Dendritic cell treated with granulocyte-macrophage colony-stimulating factor and Interleukin-4, amounts not matched to agents 40 ng/mL and 50 ng/mL, for 4 days (primary cell): ENCODE data around the gene RTRAF.

Experiments
- H3K27ac Mint-ChIP-seq: one replicate; pipeline ENCODE4 v1.8.0; 2022; ENCODE audit warnings: mild to moderate bottlenecking, mixed read lengths
- H3K27me3 Mint-ChIP-seq: one replicate; pipeline ENCODE4 v1.8.0; 2022; ENCODE audit warnings: mild to moderate bottlenecking, mixed read lengths
- H3K36me3 Mint-ChIP-seq: one replicate; pipeline ENCODE4 v1.8.0; 2022; ENCODE audit warnings: low read depth, mixed read lengths
- H3K4me1 Mint-ChIP-seq: one replicate; pipeline ENCODE4 v1.8.0; 2022; ENCODE audit warnings: low read depth, mixed read lengths
- H3K4me3 Mint-ChIP-seq: one replicate; pipeline ENCODE4 v1.8.0; 2022; ENCODE audit warnings: mild to moderate bottlenecking, moderate library complexity, mixed read lengths
- H3K9me3 Mint-ChIP-seq: one replicate; pipeline ENCODE4 v1.8.0; 2022; ENCODE audit warnings: mixed read lengths
- intact Hi-C: fragments of 100-400 bp; cut with micrococcal nuclease; formaldehyde crosslinking; loops from one replicate; pipeline ENCODE4 v1.15.0; 2022

RTRAF gene

DNA sequence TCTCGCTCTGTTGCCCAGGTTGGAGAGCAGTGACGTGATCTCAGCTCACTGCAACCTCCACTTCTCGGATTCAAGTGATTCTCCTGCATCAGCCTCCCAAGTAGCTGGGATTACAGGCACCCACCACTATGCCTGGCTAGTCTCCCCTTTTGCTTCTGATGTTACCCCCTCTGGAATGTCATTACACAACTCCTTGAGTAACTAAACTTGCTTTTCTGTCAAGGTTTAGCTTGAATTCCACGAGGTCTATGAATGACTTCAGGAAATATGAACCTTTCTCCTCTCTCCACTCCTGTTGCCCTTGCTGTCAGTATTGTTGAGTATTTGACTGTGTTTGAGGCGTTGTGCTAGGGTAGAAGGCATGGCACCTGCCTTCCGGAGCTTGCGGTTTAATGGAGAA, 16.8 kb upstream of the RTRAF start:
- no peaks in the 10 kb centered on the region for H3K9me3 Mint-ChIP-seq
- no peak overlapping the region for H3K27ac Mint-ChIP-seq
- no peaks in the 10 kb centered on the region for H3K4me1 Mint-ChIP-seq
- intact Hi-C loops = no loop called here
- no peaks in the 10 kb centered on the region for H3K27me3 Mint-ChIP-seq
- H3K4me3 Mint-ChIP-seq = no peak overlapping the region
- peaks cover 9% of the 10 kb centered on the region for H3K36me3 Mint-ChIP-seq

DNA sequence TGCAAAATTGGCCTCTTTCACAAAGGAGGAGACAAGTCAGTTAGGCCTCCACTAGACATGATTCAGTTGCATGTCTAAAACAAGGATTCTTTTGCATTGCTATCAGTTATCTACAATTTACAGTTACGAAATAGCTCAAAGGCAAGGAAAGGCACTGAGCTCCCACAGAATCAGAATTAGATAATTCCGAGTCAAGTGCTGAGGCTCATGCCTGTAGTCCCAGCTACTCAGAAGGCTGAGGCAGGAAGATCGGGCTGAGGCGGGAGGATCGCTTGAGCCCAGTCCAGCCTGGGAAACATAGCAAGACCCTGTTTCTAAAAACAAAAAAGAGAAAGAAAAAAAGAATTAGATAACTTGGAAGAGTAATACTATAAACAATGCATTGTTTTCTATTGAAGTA, 12.3 kb upstream of the RTRAF start:
- Mint-ChIP-seq H3K4me1 (no peaks in the 10 kb centered on the region), H3K27me3 (peaks cover 4% of the 10 kb centered on the region), H3K9me3 (no peaks in the 10 kb centered on the region), H3K4me3 (no peak overlapping the region), H3K36me3 (no peaks in the 10 kb centered on the region), H3K27ac (no peak overlapping the region)
- intact Hi-C loops = no loop called here

DNA sequence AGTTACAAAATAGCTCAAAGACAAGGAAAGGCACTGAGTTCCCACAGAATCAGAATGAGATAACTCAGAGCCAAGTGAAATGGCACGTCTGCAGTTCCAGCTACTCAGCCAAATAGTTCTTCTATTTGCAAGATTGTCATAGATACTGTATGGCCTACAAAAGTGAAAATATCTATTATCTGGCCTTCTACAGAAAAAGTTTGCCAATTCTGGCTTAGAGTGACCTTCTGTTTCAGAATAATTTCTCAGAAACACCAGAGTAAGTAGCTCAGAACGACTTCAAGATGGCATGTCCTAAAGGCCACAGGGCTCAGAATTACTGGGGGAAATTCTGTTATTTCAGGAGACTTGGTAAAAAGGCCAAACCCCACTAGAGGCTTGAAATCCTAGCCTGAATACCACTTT, 10.7 kb upstream of the RTRAF start:
- Mint-ChIP-seq H3K4me1 (no peaks in the 10 kb centered on the region), H3K9me3 (peaks cover 5% of the 10 kb centered on the region), H3K27ac (no peak overlapping the region), H3K4me3 (no peak overlapping the region), H3K27me3 (peaks cover 4% of the 10 kb centered on the region), H3K36me3 (no peaks in the 10 kb centered on the region)
- intact Hi-C loops = loop anchor here (2.0 kb wide), 1 partner anchor 198 kb away; no protein-coding TSS in a partner anchor

DNA sequence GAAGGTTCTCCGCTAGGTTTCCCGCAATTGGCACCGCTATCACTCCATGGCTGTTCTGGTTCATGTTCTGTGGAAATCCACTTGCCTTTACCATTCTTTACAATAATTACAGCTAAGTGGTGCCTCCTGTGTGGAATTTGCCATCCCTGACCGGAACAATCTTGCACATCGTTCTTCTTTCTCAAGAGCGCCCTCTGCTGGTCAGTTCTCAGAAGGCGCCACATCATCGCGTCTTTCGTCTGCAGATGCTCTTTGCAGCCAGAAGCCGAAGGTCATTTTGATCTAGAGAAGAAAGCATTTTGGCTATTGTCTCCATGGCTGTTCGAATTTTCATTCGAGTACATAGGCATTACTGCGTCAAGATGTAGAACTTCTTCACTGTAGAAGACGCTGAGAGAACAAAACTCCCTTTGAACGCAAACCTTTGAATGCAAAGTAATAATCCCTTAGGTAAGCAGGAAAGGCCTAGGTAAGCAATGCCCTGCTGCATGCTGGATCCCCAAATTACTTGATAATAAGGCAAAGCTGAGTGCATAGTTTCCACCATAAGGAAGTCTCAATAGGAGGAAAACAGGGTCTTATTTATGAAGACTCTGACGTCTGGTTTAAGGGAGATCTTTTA, 10.1 kb upstream of the RTRAF start:
- H3K4me3 Mint-ChIP-seq = no peak overlapping the region
- peaks cover 4% of the 10 kb centered on the region for H3K27me3 Mint-ChIP-seq
- H3K9me3 Mint-ChIP-seq = peaks cover 11% of the 10 kb centered on the region
- H3K36me3 Mint-ChIP-seq = no peaks in the 10 kb centered on the region
- intact Hi-C loops = loop anchor here (2.0 kb wide), 1 partner anchor 198 kb away; no protein-coding TSS in a partner anchor
- no peak overlapping the region for H3K27ac Mint-ChIP-seq
- no peaks in the 10 kb centered on the region for H3K4me1 Mint-ChIP-seq

DNA sequence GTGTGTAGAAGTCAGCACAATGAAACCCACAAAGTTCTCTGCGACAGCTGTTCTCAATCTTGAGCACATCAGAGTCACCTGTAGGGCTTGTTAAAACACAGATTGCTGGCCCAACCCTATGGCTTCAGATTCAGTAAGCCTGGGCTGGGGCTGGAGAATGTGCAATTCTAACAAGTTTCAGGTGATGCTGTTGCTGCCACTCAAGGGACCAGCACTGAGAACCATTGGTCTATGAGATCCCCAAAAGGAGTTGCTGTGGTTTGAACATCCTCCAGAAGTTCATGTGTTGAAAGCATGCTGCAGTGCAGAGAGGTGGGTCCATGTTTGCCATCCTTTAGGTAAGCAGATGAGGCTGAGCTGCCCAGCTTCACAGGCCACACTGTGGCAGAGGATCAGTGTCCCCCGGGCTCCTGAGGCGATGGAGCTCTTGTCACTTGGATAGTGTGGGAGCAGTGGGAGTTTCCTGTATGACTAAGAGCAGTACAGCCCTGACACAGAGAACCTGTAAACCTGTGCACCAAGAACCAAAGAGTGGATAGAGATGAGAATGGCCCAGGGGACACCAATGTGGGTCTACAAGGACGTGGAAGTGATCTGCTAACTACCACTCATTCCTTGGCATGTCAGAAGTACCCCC, 8.0 kb upstream of the RTRAF start:
- H3K4me1 Mint-ChIP-seq = no peaks in the 10 kb centered on the region
- peaks cover 20% of the 10 kb centered on the region for H3K9me3 Mint-ChIP-seq
- H3K27ac Mint-ChIP-seq = no peak overlapping the region
- no peaks in the 10 kb centered on the region for H3K36me3 Mint-ChIP-seq
- peaks cover 4% of the 10 kb centered on the region for H3K27me3 Mint-ChIP-seq
- no peak overlapping the region for H3K4me3 Mint-ChIP-seq
- intact Hi-C loops = loop anchor here (5.0 kb wide), 1 partner anchor 699 kb away; no protein-coding TSS in a partner anchor

DNA sequence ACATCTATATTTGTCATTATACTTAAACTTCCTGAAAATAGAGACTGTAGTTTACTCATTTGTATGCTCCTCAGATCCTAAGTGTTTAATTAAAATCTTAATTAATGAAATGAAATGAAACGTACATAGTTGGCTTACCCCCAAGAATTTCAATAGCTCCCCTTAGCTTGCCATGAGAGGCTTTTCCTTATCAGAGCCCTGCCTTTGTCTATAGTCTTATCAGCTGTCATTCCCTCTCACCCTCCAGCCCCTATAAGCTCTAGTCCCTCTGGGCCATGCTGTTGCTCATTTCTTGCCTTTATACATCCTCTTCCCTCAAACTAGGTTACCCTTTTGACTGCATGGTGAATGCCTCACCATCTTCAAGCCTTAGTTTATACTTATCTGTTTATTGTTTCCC, 1.1 kb upstream of the RTRAF start:
- no peak overlapping the region for H3K4me3 Mint-ChIP-seq
- H3K4me1 Mint-ChIP-seq = peaks cover 14% of the 10 kb centered on the region
- H3K27ac Mint-ChIP-seq = peak overlapping the region; percentile 83
- intact Hi-C loops = loop anchor here (5.0 kb wide), 2 partner anchors 121 to 336 kb away; partner anchors contain the start of gene FRMD6
- H3K36me3 Mint-ChIP-seq = peaks cover 28% of the 10 kb centered on the region
- peaks cover 20% of the 10 kb centered on the region for H3K9me3 Mint-ChIP-seq
- no peaks in the 10 kb centered on the region for H3K27me3 Mint-ChIP-seq

DNA sequence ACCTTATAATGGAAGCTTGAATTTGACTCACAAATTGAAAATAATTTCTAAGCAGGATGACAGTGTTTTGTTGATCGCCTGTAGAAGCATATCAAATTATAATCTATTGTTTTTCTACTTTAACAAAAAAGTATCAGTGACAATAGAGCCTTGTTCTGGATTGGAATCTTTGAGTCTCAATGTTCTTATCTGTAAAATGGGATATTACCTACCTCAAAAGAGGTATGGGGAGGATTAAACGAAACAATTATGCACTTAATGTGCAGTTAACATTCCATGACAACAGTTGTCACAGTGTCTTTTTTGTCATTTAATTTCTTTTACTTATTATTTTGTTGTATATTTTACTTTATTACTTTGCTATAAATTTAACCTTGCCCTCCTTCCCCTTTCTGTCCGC, 1.1 kb downstream of the RTRAF start:
- no peaks in the 10 kb centered on the region for H3K27me3 Mint-ChIP-seq
- peaks cover 50% of the 10 kb centered on the region for H3K36me3 Mint-ChIP-seq
- intact Hi-C loops = loop anchor here (10.0 kb wide), 2 partner anchors 284 to 564 kb away; partner anchors contain the start of genes GPR137C and TXNDC16
- H3K4me1 Mint-ChIP-seq = peaks cover 20% of the 10 kb centered on the region
- peak overlapping the region; percentile 79 for H3K4me3 Mint-ChIP-seq
- H3K27ac Mint-ChIP-seq = no peak overlapping the region
- no peaks in the 10 kb centered on the region for H3K9me3 Mint-ChIP-seq

DNA sequence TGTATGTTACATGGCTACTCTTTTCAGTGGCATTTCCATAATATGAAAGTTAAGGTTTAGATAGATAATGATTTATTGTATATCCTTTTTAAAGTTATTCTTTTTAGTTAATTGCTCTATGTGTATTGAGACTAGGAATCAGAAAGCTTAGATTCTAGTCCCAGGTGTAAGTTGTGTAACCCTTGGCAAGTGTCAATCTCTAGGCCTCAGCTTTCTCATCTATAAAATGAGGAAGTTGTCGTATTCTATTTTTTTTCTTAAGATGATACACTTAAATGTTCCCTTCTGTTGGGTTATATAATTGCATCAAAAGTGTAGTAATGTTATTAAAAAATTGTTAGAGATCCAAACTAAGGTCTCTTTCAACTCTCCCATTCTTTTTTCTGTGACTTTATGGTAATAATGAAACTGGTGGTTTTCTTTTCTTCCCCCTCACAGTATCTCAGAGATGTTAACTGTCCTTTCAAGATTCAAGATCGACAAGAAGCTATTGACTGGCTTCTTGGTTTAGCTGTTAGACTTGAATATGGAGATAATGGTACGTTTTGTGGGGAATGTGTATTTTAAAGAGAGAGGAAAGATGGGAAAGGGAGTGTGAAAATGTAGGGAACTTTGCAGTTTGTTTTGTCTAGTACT, 4.1 kb downstream of the RTRAF start:
- H3K36me3 Mint-ChIP-seq = peaks cover 70% of the 10 kb centered on the region
- H3K4me1 Mint-ChIP-seq = peaks cover 24% of the 10 kb centered on the region
- no peaks in the 10 kb centered on the region for H3K9me3 Mint-ChIP-seq
- H3K27ac Mint-ChIP-seq = no peak overlapping the region
- H3K4me3 Mint-ChIP-seq = no peak overlapping the region
- no peaks in the 10 kb centered on the region for H3K27me3 Mint-ChIP-seq
- intact Hi-C loops = loop anchor here (10.0 kb wide), 2 partner anchors 281 to 561 kb away; partner anchors contain the start of genes GPR137C and TXNDC16

DNA sequence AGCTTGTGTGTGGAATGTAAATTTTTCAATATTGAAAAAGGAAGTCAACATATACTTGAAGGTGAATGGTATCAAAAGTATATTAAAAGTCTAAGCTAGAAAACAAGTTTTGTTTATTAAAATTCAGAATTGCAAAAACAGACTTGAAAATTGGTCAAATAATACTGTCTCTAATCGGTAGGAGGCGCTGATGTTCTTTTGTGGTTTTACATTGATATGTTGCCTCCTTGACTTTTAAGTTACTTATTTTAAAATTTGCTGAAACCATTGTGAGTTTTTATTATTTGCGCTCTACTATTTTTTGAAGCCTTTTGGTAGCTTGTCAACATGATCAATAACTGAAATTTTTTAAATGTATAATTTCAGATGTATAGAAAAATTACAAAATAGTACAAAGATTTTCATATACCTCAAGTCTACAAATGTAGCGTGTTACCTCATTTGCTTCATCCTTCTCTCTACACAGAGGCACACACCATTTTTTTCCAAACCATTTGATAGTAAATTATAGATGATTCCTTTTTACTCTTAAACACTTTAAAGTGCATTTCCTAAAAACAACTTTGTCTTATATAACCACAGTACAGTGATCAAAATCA, 6.9 kb downstream of the RTRAF start:
- no peaks in the 10 kb centered on the region for H3K27me3 Mint-ChIP-seq
- peaks cover 11% of the 10 kb centered on the region for H3K4me1 Mint-ChIP-seq
- H3K36me3 Mint-ChIP-seq = peaks cover 84% of the 10 kb centered on the region
- no peak overlapping the region for H3K4me3 Mint-ChIP-seq
- no peaks in the 10 kb centered on the region for H3K9me3 Mint-ChIP-seq
- H3K27ac Mint-ChIP-seq = no peak overlapping the region
- intact Hi-C loops = loop anchor here (5.0 to 10.0 kb wide), 3 partner anchors 279 to 559 kb away; partner anchors contain the start of genes GPR137C and TXNDC16

DNA sequence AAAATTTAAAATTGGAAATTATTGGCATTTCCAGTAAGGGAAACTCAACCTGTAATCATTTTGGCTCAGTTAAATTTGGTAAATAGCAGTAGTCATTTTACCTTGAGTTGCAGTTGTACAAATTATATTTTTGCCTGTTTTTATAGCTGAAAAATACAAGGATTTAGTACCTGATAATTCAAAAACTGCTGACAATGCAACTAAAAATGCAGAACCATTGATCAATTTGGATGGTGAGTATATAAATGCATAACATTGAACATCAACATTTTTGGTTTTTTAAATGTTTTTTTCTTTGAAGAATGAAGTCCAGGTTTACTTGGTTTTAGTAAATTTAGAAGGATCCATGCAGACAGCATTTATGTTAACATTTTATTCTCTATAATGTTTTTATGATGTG, 9.0 kb downstream of the RTRAF start:
- H3K27ac Mint-ChIP-seq = no peak overlapping the region
- H3K4me3 Mint-ChIP-seq = no peak overlapping the region
- peaks cover 88% of the 10 kb centered on the region for H3K36me3 Mint-ChIP-seq
- H3K4me1 Mint-ChIP-seq = peaks cover 10% of the 10 kb centered on the region
- no peaks in the 10 kb centered on the region for H3K9me3 Mint-ChIP-seq
- H3K27me3 Mint-ChIP-seq = no peaks in the 10 kb centered on the region
- intact Hi-C loops = loop anchor here (5.0 to 10.0 kb wide), 3 partner anchors 276 to 556 kb away; partner anchors contain the start of genes GPR137C and TXNDC16

DNA sequence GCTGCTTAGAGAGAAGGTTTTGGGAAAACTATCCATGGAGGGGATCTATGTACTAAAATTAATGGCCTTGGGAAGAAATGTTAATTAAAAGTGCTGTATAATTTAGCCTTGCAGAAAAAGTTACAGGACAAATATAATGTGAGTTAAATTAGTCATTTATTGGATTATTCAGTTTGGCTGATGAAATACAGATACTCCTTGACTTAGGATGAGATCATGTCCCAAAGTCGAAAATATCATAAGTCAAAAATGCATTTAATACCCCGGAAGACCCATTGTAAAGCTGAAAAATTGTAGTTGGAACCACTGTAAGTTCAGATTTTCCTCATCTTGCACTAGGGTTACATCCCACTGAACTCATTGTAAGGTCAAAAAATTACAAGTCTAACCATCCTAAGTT, 9.7 kb downstream of the RTRAF start:
- intact Hi-C loops = loop anchor here (5.0 to 10.0 kb wide), 3 partner anchors 276 to 556 kb away; partner anchors contain the start of genes GPR137C and TXNDC16
- peaks cover 88% of the 10 kb centered on the region for H3K36me3 Mint-ChIP-seq
- no peaks in the 10 kb centered on the region for H3K9me3 Mint-ChIP-seq

DNA sequence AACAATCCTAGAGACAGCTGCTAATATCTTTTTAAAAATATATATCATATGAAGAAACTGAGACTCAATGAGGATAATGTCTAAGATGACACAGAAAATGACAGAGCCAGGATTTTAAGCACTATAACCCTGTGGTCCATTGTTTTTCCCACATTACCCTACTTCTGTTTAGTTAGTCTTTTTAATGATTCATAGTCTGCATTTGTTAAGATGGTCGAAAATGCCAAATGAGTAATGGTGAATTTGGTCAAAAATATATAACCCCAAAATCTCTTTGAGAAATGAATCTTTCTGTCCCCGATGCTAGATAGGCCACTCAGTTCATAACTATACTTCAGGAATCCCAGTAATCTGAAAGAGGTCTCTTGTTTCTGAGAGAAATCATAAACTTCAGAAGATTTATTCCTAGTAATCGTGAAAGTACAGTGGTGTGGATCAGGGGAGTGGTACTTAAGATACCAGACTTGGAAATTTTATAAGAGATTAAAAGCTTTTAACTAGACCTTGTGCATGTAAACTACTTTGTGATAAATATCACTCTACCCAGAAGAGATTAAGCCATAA, 10.8 kb downstream of the RTRAF start:
- peaks cover 5% of the 10 kb centered on the region for H3K4me1 Mint-ChIP-seq
- no peaks in the 10 kb centered on the region for H3K27me3 Mint-ChIP-seq
- no peak overlapping the region for H3K4me3 Mint-ChIP-seq

More for the DNA sequence above, 9.7 kb downstream of the RTRAF start:
- Mint-ChIP-seq H3K27ac (no peak overlapping the region), H3K27me3 (no peaks in the 10 kb centered on the region), H3K4me3 (no peak overlapping the region), H3K4me1 (peaks cover 5% of the 10 kb centered on the region)

DNA sequence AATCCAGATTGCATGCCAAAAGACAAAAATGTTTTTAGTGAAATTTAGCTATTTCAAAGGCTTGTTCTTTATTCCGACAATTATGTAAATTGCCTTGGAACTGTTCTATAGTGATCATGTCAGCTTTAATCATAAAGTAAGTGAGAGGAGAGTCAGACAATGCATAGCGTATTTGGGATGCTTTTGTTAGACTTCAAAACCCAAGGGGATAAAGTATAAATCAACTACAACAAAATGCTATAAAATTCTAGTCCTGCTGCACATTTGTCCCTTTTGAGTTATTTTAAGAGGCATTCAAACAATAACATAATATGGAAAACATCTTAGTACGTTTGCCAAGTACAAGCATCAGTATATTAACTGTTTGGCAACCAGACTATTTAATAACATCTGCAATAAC, 11.3 kb downstream of the RTRAF start:
- no peaks in the 10 kb centered on the region for H3K9me3 Mint-ChIP-seq
- no peak overlapping the region for H3K4me3 Mint-ChIP-seq
- intact Hi-C loops = no loop called here
- peaks cover 5% of the 10 kb centered on the region for H3K4me1 Mint-ChIP-seq
- no peak overlapping the region for H3K27ac Mint-ChIP-seq
- peaks cover 89% of the 10 kb centered on the region for H3K36me3 Mint-ChIP-seq
- no peaks in the 10 kb centered on the region for H3K27me3 Mint-ChIP-seq

More for the DNA sequence above, 10.8 kb downstream of the RTRAF start:
- peaks cover 87% of the 10 kb centered on the region for H3K36me3 Mint-ChIP-seq
- H3K9me3 Mint-ChIP-seq = no peaks in the 10 kb centered on the region
- intact Hi-C loops = no loop called here
- no peak overlapping the region for H3K27ac Mint-ChIP-seq
